ENCODE data around the gene ARHGEF37.
"Not testable (repeated sequence)": the region's sequence is repeated elsewhere in the genome, so short reads cannot be mapped to it uniquely, and the experiment has no call there.

Gene ARHGEF37

DNA sequence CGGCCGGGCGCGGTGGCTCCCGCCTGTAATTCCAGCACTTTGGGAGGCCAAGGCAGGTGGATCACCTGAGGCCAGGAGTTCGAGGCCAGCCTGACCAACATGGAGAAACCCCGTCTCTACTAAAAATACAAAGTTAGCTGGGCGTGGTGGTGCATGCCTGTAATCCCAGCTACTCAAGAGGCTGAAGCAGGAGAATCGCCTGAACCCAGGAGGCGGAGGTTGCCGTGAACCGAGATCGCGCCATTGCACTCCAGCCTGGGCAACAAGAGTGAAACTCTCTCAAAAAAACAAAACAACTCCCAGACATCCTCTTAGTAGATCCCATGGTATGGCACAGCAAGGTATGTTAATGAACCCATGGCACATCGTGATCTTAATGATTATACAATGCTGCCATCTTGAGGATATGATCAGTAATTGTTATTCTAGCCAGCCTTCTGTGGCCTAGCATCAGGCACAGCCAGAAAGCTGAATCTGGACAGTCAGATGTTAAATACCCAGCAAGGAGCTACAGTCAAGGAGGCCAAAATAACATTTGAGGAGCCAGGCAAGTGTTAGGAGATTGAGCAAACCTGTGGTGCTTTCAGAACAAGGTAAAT is 16.7 kb upstream of the ARHGEF37 start:
- not testable (repeated sequence) for DNase-seq (ENCODE audit: low read depth)

DNA sequence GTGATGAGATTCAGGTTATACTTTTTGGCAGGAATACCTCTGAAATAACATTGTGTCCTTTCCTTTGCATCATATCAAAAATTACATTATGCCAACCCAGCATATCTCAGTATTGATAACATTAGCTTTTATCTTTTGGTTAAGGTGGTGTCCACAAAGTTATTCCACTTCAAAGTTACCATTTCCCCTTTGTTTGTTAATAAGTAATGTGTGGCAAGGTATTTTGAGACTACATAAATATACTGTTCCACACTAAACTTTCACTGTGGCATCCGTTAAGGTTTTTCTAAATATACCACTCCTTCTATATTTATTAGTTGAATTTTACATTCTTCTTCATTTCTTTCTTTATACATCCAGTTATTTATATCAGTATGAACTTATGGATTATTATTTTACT is 14.1 kb upstream of the ARHGEF37 start:
- no peak for DNase-seq (ENCODE audit: low read depth)

DNA sequence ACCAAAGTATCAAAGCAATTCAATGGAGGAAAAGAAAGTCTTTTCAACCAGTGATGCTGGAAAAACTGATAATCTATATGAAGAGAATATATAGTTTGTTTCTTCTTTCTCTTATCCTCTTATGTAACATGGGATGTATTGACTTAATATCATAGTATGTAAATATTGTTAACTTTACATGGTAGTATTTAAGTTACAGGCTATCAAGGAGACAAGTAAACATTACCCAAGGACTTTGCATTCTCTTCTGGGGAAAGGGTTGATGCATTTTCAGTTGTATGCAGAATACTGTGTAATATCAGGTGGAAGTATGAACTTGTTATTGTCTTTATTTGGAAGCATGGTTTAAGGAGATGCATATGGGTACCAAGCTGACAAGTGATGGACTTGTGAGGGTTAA is 9.1 kb upstream of the ARHGEF37 start:
- no peak for DNase-seq (ENCODE audit: low read depth)

DNA sequence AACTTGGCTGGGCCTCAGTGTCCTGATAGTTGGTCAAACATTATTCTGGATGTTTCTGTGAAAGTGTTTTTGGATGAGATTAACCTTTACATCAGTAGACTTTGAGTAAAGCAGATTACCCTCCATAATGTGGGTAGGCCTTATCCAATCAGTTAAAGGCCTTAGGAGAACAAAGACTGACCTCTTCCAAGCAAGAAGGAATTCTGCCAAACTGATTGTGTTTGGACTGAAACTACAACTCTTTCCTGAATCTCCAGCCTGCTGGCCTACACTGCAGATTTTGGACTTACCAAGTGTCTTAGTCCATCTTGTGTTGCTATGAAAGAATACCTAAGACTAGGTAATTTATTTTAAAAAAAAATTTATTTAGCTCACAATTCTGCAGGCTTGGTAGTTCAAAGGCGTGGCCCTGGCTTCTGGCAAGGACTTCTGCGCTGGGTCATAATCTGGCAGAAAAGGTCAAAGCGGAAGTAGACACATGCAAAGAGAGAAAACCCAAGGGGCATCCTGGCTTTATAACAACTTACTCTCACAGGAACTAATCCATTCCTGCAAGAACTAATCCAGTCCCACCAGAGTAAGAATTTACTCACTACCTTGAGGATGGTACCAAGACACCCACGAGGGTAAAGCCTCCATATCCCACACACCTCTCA is 8.6 kb upstream of the ARHGEF37 start:
- DNase-seq (ENCODE audit: low read depth), result no peak

DNA sequence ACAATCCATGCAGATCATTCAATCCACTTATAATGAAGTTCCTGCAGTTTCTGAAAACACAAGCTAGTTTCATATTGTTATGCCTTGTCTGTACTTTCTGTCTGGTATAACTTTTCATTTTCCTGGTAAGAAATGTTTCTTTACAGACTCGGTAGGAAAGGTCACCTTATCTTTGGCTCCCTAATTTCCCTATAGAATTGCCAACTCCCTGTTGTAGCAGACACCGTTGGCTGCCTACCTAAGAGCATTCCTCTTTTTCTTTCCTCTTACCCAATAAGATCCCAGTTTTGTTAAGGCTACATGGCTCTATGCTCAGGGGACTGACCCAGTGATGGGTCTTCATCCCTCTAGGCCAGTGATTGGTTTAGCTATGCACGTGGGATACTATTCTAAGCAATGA is 6.2 kb upstream of the ARHGEF37 start:
- DNase-seq (ENCODE audit: low read depth), result no peak

DNA sequence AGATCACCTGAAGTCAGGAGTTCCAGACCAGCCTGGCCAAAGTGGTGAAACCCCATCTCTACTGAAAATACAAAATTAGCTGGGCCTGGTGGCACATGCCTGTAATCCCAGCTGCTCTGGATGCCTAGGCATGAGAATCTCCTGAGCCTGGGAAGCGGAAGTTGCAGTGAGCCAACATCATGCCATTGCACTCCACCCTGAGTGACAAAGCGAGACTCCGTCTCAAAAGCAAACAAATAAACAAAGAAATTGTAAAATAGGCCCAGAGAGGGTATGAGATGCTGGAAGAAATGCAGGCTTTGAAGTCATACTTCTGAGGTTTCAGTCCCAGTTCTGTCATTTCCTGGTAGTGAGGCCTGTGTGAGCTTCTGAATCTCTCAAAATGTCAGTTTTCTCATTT is 5.3 kb upstream of the ARHGEF37 start:
- DNase-seq (ENCODE audit: low read depth), result no peak

DNA sequence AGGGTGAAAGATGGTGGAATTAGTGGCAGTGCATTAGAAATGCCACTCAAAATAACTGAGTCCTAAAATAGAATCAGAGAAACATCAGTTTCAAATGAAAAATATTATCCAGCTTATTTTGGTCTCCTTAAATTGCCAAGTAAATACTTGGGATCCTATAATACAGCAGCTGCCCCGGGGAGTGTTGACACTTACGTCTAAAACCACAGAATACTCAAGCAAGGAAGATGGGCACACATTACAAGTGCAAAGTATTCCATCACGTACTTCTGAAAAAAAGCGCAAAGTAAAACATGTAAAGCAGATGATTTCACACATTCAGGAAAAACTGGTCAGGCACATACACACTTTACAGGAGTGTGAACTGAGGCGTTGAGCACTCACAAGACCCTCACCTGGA is 2.4 kb upstream of the ARHGEF37 start:
- no peak for DNase-seq (ENCODE audit: low read depth)

DNA sequence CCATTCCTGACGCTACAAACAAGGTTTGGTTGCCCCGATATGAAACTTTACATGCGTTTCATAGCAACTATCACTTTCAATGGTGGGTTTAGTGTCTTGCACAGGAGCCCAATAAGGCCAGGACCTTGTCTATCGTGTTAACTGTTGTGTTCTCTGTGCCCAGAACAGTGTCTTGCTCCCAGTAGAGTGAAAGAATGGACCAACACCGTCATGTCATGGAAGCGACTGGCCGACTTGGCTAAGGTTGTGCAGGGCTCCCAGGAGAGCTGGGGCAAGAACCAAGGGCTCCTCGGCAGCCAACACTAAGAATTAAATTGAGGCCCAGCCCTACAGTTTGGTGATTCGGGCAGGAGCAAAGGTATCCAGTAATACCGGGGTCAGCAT is 498 bp upstream of the ARHGEF37 start:
- DNase-seq (ENCODE audit: low read depth), result no peak

DNA sequence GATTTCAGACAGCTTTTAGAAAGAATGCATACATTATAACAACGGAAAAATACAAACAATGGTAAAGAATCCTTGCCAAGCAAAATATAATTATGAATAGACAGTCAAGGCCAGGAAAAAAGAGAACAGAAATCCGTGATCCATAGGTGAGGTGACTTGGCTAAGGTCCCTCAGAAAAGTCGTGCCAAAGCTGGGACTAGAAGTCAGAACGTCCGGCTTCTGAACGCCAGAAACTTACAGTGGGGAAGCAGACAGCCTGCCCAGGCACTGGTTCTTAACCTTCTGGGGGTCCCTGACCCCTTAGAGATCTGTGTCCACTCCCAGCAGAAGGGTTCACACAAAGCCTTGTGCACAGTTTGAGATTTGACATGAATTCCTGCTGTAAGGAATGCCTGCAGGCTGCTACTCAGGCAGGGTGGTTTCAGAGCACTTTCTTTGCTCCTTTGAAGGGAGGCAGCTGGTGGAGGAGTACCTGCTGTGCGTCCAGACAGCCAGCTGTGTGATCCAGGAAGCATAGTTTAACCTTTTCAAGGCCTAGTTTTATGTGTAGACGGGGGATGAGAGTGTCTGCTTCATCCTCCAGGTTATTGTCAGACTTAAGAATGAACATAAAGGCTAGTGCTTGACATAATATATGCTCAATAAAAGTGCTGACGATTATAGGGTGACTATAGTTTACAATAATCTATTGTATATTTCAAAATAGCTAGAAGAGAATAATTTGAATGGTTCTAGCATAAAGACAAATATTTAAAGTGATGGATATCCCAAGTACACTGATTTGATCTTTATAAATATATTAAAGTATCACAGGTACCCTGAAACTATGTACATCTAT is 852 bp downstream of the ARHGEF37 start:
- DNase-seq (ENCODE audit: low read depth), result no peak

DNA sequence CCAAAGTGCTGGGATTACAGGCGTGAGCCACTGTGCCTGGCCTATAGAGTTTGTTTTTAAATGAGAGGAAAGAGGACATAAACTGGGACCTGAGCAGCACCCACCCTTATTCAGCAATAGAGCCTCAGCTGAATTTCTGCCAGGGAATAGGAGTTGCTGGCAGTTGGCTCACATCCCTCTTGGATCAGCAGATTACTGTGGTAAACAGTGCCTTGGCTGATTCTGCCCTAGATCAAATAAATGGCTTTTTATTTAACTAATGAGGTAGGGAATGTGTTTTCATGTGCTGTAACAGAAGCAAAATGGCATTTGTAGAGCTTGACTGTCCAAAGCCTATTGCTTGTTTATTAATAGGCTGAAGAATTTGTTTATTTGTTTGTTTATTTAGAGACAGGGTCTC is 2.1 kb downstream of the ARHGEF37 start:
- DNase-seq (ENCODE audit: low read depth), result no peak

DNA sequence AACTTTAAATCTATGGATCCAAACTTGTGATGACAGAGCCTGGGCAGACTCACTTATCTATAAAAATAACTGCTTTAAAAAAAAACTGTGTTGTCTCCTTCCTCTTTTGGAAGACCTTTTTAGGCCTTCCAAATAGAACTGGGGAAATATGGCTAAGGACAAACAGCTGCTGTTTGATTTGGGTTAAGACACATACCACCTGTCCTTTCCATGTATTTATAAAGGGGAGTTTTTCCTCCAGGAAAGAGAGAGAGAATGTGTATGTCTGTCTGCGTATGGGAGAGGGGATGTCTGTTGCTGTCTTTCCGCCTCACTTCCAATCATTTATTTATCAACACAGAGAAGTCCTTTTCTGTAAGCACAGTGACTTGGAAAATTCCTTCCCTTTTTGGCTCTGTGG is 2.8 kb downstream of the ARHGEF37 start:
- DNase-seq (ENCODE audit: low read depth), result no peak

DNA sequence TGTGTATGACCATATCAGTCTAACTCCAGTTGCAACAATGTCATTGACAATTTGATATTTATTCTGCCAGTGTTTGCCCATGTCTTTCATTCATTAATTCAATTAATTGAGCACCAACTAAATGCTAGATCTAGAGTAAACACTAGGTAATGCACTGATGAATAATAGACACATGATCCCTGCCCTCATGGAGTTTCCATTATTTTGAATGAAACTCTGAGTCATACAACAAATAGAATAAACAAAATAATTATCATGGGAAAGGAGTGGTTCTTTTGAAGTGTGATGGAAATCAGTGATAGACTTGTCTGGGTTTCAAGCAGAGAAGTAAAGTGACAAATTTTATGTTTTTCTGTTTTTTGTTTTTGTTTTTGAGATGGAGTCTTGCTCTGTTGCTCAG is 4.6 kb downstream of the ARHGEF37 start:
- DNase-seq (ENCODE audit: low read depth), result no peak

DNA sequence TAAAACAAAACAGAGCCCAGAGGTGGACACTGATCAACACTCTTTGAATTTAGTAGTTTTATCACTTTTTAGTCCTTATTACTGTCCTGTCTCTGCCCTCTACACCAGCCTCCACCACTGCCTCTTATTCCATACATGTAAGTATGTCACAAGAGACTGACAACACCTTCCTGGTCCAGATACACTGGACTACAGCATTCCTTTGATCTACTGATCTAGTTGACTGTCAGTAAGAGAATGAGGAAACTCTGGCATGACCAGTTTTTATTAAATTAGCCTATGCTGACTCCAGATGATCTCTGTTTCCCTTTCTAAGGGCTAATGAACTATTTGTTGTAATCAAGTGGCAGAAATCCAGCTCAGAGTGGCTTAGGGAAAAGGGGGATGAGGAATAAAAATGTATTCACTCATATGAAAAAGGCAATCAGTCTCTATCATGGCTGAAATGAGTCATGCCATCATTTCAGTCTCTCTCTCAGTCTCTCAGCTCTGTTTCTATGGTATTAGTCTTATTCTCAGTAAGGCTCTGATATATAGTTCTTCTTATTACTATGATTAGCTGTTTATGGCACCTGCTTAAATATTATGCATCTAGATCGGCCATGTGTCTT is 5.5 kb downstream of the ARHGEF37 start:
- no peak for DNase-seq (ENCODE audit: low read depth)

DNA sequence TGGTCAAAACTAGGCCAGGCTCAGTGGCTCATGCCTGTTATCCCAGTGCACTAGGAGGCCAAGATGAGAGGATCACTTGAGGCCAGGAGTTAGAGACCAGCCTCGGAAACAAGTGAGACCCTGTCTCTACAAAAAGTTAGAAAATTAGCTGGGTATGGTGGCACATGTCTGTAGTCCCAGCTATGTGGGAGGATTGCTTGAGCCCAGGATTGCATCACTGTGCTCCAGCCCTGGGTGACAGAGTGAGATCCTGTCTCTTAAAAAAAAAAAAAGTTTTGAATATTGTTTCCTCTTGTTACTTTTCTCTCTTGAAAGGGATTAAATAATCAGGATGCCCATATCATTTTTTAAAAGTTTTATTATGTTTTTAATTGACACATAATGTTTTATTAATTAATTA is 7.6 kb downstream of the ARHGEF37 start:
- DNase-seq (ENCODE audit: low read depth), result no peak

DNA sequence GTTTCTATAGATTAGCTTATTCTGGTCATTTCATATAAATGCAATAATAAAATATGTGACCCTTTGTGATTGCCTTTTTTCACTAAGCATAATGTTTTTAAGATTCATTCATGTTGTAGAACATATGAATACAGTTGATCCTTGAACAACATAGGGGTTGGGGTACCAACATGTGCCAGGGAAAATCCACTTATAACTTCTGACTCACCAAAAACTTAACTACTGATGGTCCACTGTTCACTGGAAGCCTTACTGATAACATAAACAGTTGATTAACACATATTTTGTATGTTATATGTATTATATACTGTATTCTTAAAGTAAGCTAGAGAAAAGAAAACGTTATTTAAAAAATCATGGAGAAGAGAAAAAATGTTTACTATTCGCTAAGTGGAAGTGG is 12.1 kb downstream of the ARHGEF37 start:
- DNase-seq (ENCODE audit: low read depth), result no peak

DNA sequence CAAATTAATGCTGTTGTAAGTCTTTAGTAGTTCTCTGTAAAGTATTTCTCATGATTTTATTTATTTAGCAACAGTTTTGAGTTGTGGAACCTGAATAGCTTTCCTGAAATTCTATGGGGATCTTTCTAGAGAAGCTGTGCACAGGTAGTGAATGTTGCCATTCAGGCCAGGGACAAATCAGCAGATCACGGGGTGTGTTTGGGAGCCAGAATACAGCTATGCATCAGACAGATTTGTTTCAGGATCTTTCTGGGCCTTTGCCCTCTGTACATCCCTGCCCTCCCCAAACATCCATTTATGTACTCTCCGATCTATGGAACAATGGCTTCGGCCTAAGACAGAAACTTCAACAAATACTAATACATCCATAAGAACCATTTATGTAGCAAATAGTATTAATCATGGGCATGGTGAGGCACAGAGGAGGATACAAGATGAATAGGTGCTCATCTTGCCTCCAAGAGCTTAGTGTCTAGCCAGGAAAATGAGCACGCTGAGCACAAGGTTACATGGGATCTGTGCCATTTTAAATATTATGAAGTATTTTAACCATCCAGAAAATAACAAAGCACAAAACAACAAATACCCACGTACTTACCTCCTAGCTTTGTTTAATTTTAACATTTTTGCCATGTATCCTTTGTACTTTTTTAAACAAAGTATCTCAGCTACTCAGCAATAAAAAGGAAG is 13.1 kb downstream of the ARHGEF37 start:
- DNase-seq (ENCODE audit: low read depth), result no peak

DNA sequence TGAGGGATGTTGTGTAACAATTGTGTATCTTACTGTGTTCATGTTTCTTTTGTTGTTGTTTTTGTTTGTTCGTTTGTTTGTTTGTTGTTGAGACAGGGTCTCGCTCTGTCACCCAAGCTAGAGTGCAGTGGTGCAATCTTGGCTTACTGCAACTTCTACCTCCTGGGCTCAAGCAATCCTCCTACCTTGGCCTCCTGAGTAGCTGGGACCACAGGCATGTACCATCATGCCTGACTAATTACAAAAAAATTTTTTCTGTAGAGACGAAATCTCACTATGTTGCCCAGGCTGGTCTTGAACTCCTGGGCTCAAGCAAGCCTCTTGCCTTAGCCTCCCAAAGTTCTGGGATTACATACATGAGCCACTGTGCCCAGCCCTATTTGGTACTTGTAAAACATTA is 13.8 kb downstream of the ARHGEF37 start:
- DNase-seq (ENCODE audit: low read depth), result not testable (repeated sequence)

DNA sequence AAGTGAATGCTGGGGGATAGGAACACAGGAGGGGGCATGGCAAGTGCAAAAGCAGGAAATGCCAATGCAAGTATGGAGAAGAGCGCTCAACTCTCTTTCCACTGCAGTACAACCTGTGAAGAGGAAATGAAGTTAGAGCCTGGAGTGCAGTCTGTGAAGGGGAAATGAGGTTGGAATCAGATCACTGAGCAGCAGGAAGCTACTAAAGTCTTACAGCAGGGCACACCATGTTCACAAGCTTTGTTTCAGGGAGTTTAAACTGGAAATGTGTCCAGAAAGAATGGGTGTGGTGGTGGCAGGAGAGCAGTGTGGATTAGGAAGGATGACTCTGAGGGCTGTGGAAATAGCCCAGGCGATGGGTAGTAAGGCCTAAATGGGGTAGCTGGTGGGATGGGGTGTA is 15.4 kb downstream of the ARHGEF37 start:
- DNase-seq (ENCODE audit: low read depth), result no peak

DNA sequence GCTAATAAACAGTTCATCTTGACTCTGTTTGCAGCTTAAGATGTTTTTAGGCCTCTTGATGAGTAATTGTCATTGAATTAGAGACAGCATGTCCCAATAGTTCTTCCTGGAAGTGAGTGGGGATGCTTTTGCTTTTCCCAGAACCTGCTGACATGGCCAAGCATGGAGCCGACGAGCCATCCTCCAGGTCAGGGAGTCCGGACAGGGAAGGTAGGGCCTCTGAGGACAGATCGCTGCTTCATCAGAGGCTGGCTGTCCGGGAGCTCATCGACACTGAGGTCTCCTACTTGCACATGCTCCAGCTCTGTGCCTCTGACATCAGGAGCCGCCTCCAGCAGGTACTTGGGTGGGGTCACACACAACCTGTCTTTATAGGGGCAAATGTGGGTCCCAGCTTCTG is 16.3 kb downstream of the ARHGEF37 start:
- DNase-seq (ENCODE audit: low read depth), result no peak

DNA sequence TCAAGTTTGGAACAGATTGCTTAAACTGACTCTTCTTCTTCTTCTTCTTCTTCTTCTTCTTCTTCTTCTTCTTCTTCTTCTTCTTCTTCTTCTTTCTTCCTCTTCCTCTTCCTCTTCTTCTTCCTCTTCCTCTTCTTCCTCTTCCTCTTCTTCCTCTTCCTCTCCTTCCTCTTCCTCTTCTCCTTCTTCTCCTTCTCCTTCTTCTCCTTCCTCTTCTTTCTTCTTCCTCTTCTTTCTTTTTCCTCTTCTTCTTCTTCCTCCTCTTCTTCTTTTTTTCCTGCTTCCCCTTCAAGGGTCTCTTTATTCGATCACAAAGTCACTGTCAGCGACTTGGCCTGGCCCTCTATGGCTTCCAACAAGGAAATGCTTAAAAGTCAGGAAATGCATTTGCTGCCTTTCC is 16.9 kb downstream of the ARHGEF37 start:
- DNase-seq (ENCODE audit: low read depth), result not testable (repeated sequence)

DNA sequence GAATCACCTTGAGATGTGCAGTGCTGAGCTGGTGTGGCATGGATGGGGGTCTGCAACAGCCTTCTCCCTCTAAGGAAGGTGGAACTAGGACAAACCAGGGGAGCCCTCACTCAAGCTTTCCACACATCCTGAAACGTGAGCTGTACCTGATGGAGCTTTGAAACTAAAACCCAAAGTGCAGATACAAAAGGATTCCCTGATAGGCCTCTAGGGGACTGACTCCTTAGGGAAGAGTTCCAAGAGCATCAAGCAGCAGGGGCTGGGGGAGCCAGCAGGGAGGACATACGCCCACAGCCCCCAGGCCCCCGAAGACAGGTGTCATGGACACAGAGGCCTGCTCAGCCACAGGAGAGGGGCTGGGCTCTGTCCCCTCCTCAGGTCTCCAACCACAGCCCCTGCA is 17.7 kb downstream of the ARHGEF37 start:
- DNase-seq (ENCODE audit: low read depth), result no peak

DNA sequence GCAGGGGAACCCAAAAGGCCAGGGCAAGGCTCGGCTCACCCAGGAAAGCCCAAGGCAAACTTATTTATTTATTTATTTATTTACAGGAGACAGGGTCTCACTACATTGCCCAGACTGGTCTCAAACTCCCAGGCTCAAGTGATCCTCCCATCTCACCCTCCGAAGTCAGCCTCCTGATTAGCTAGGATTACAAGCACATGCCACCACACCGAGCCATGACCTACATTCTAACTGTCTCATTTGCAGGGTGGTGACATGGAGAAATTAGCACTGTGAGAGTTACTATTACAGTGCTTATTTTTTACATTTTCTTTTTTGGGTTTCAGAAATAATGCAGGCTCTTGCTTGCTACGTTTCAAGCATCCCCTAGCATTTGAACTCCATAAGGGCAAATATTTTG is 18.1 kb downstream of the ARHGEF37 start:
- DNase-seq (ENCODE audit: low read depth), result no peak

All from CMK (cell line).